K562 (cell line): Measurements from ENCODE around the gene PSMG3. TPM values are rescaled to one million over a fixed set of nuclear protein-coding genes. Genes with fewer than 3 reads are reported as not detected.

Source experiments
- ATAC-seq: fragments of 200-7000 bp; cut with Tn5 transposase; 3 replicates; pipeline ENCODE4 v1.9.1; 2020; ENCODE audit warnings: moderate library complexity
- BruUV-seq: library from RNA; stranded (reverse); fragments of 400-500 nt; replicated peaks from 2 replicates; lab custom pipeline; 2021; lab: Mats Ljungman, UMichigan
- CTCF ChIA-PET: fragments of 300-600 bp; formaldehyde crosslinking; extraction: SDS; loops from one replicate; lab custom pipeline; 2021; ENCODE audit warnings: low intra/inter-chr PET ratio; lab: Yijun Ruan, JAX
- POLR2A ChIA-PET: fragments of 300-600, 350-650 bp; sonication (Branson Sonifier 250); formaldehyde crosslinking; extraction: SDS; loops from one replicate; lab custom pipeline; 2021; ENCODE audit warnings: antibody characterized with exemption, inconsistent platforms; lab: Yijun Ruan, JAX
- DNase-seq, 4 experiments: peaks; one replicate each; pipeline versions ENCODE4 v3.0.0 to v3.0.0-alpha.2; 2011 to 2018; ENCODE audit warnings: low spot score in 3 of 4, mixed read lengths in 3 of 4; ENCODE audit errors: extremely low read depth in 1 of 4
- FAIRE-seq: peaks from 2 replicates; lab custom pipeline; 2011; peaks lifted over from hg19 to GRCh38; lab: Jason Lieb, UNC
- H2AFZ ChIP-seq: 2 replicates; pipeline ENCODE4 v1.6.0; 2011; ENCODE audit warnings: low read depth, low read length, control low read depth, inconsistent platforms
- H3K27ac ChIP-seq: fragments of 200-600 bp; 3 replicates; pipeline ENCODE4 v1.8.0; 2011; ENCODE audit warnings: low read depth, mild to moderate bottlenecking, control low read depth, inconsistent platforms, low read length, moderate library complexity, mixed read lengths; ENCODE audit errors: extremely low read depth
- H3K27me3 ChIP-seq, 2 experiments: fragments of 300-600 bp in 1 of 2; 2 replicates in 1 of 2; 3 replicates in 1 of 2; pipeline versions ENCODE4 v1.6.0 to v1.8.0; 2011; ENCODE audit warnings: inconsistent platforms in 2 of 2, low read length in 2 of 2, mild to moderate bottlenecking in 1 of 2, mixed read lengths in 1 of 2, moderate library complexity in 1 of 2; ENCODE audit not compliant: control insufficient read depth in 2 of 2, insufficient read depth in 2 of 2
- H3K36me3 ChIP-seq: fragments of 300-600 bp; 3 replicates; pipeline ENCODE4 v1.8.0; 2011; ENCODE audit warnings: mild to moderate bottlenecking, low read length, inconsistent platforms; ENCODE audit not compliant: control insufficient read depth, insufficient read depth
- H3K4me1 ChIP-seq, 2 experiments: fragments of 200-600 bp in 1 of 2; replicated peaks in 1 of 2; 2 replicates in 1 of 2; 3 replicates in 1 of 2; pipeline versions ENCODE4 v1.5.1 to v1.8.0; 2011; ENCODE audit warnings: inconsistent platforms in 2 of 2, low read length in 2 of 2, mild to moderate bottlenecking in 1 of 2, mixed read lengths in 1 of 2, moderate library complexity in 1 of 2; ENCODE audit not compliant: control insufficient read depth in 2 of 2, insufficient read depth in 2 of 2
- H3K4me2 ChIP-seq: 2 replicates; pipeline ENCODE4 v1.6.1; 2011; ENCODE audit warnings: low read length, control low read depth, inconsistent platforms, mixed read lengths; ENCODE audit not compliant: insufficient read depth
- H3K4me3 ChIP-seq: fragments of 200-600 bp; sonication (generic), shearing (Covaris generic); 2 replicates; pipeline ENCODE4 v1.5.1; 2016; ENCODE audit warnings: control low read depth, inconsistent platforms
- H3K79me2 ChIP-seq: fragments of 200-600 bp; 3 replicates; pipeline ENCODE4 v1.8.0; 2011; ENCODE audit warnings: low read length, inconsistent platforms; ENCODE audit not compliant: control insufficient read depth, insufficient read depth
- H3K9ac ChIP-seq, 2 experiments: 2 replicates each; pipeline versions ENCODE4 v1.6.0 to v1.6.1; 2011; ENCODE audit warnings: low read depth in 2 of 2, low read length in 2 of 2, control low read depth in 1 of 2, inconsistent platforms in 1 of 2, mild to moderate bottlenecking in 1 of 2, mixed read lengths in 1 of 2; ENCODE audit not compliant: insufficient read depth in 1 of 2
- H3K9me1 ChIP-seq: one replicate; pipeline ENCODE4 v1.6.0; 2011; ENCODE audit warnings: inconsistent platforms, mild to moderate bottlenecking, low read length, moderate library complexity; ENCODE audit not compliant: control insufficient read depth, insufficient read depth
- H3K9me3 ChIP-seq: replicated peaks from 2 replicates; pipeline ENCODE4 v1.5.1; 2011; ENCODE audit warnings: low read depth, low read length, inconsistent platforms; ENCODE audit not compliant: control insufficient read depth, insufficient read depth
- H4K20me1 ChIP-seq: replicated peaks from 2 replicates; pipeline ENCODE4 v1.6.1; 2011; ENCODE audit warnings: low read length, inconsistent platforms, mixed read lengths; ENCODE audit not compliant: control insufficient read depth, insufficient read depth
- ADNP ChIP-seq: fragments of 200-800 bp; sonication (Bioruptor generic); IDR thresholded peaks from 2 replicates; pipeline ENCODE4 v1.6.1; 2016; ENCODE audit warnings: missing genetic modification characterization, missing compliant biosample characterization
- ARID3B ChIP-seq: fragments of 250-450 bp; sonication (Bioruptor Pico); IDR thresholded peaks from 2 replicates; pipeline ENCODE4 v1.4.0; 2020; ENCODE audit warnings: borderline replicate concordance
- ETS1 ChIP-seq: conservative IDR thresholded peaks from 2 replicates; pipeline ENCODE4 v1.6.1; 2011; ENCODE audit warnings: low read depth, mild to moderate bottlenecking, low read length; ENCODE audit not compliant: control insufficient read depth
- FOXA3 ChIP-seq, 2 experiments: fragments of 450-650 bp in 1 of 2; sonication (generic) in 1 of 2; formaldehyde crosslinking; IDR thresholded peaks in 1 of 2; conservative IDR thresholded peaks in 1 of 2; 2 replicates each; pipeline versions ENCODE4 v1.4.0 to v1.8.0; 2020 to 2022; ENCODE audit warnings: mild to moderate bottlenecking in 2 of 2, missing genetic modification reagents in 1 of 2
- HDAC3 ChIP-seq: fragments of 450-650 bp; IDR thresholded peaks from 2 replicates; pipeline ENCODE4 v1.6.1; 2018; ENCODE audit warnings: borderline replicate concordance, mild to moderate bottlenecking, moderate library complexity; ENCODE audit not compliant: partially characterized antibody
- HMG20A ChIP-seq: fragments of 450-650 bp; formaldehyde crosslinking; conservative IDR thresholded peaks from 2 replicates; pipeline ENCODE4 v1.4.0; 2020; ENCODE audit warnings: mild to moderate bottlenecking, mixed read lengths
- HMGXB4 ChIP-seq: sonication (generic); formaldehyde crosslinking; IDR thresholded peaks from 2 replicates; pipeline ENCODE4 v1.8.1; 2023; ENCODE audit warnings: mild to moderate bottlenecking, missing genetic modification reagents
- MYBL2 ChIP-seq, 2 experiments: fragments of 450-650 bp in 1 of 2; sonication (generic) in 1 of 2; formaldehyde crosslinking in 1 of 2; IDR thresholded peaks; 2 replicates each; pipeline versions ENCODE4 v1.6.1 to v1.8.1; 2017 to 2022; ENCODE audit warnings: borderline replicate concordance in 1 of 2, inconsistent platforms in 1 of 2, low read depth in 1 of 2, mild to moderate bottlenecking in 1 of 2, missing genetic modification reagents in 1 of 2, moderate library complexity in 1 of 2
- NR0B1 ChIP-seq: fragments of 450-650 bp; IDR thresholded peaks from one replicate; pipeline ENCODE4 v1.6.1; 2018; ENCODE audit warnings: mild to moderate bottlenecking, moderate library complexity; ENCODE audit not compliant: partially characterized antibody
- RFX1 ChIP-seq: fragments of 450-650 bp; IDR thresholded peaks from 2 replicates; pipeline ENCODE4 v1.6.1; 2016; ENCODE audit warnings: mild to moderate bottlenecking, moderate library complexity
- SUPT5H ChIP-seq: fragments of 450-650 bp; IDR thresholded peaks from 2 replicates; pipeline ENCODE4 v1.6.1; 2016
- THRAP3 ChIP-seq: fragments of 450-650 bp; IDR thresholded peaks from 2 replicates; pipeline ENCODE4 v1.6.1; 2016; ENCODE audit warnings: mild to moderate bottlenecking, inconsistent platforms, borderline replicate concordance
- ZNF12 ChIP-seq: sonication (generic); formaldehyde crosslinking; IDR thresholded peaks from 2 replicates; pipeline ENCODE4 v1.4.0; 2020; ENCODE audit warnings: mild to moderate bottlenecking, missing genetic modification reagents
- ZNF395 ChIP-seq: fragments of 200-800 bp; sonication (Bioruptor generic); IDR thresholded peaks from 2 replicates; pipeline ENCODE4 v1.6.1; 2017; ENCODE audit warnings: missing genetic modification characterization, missing compliant biosample characterization
- WGBS: fragments of 100-300 bp; shearing (Covaris generic); methylation state at CpG from one replicate; pipeline ENCODE4 v1.1.6; 2016; ENCODE audit warnings: low coverage, mixed read lengths; ENCODE audit not compliant: insufficient coverage; ENCODE audit errors: missing lambda C conversion rate; 5-methylcytosine and 5-hydroxymethylcytosine counted together
- in situ Hi-C: fragments of 300-500 bp; cut with MboI; formaldehyde crosslinking; loops from 4 replicates; pipeline ENCODE4 v1.15.0; 2018; ENCODE audit warnings: inconsistent platforms, mixed read lengths
- intact Hi-C: fragments of 100-400 bp; cut with micrococcal nuclease; formaldehyde crosslinking; loops from 2 replicates; pipeline ENCODE4 v1.14.2; 2022
- polyA plus RNA-seq, 8 experiments: library from polyadenylated mRNA; depleted of rRNA in 4 of 8; stranded (reverse) in 5 of 8; unstranded in 3 of 8; fragments of >200 nt; fragmentation: Nextera tagmentation in 2 of 8; fragmentation: Illumina TruSeq in 1 of 8; extraction: Ambion mirVana in 2 of 8; extraction: Trizol in 1 of 8; gene quantifications; 2 replicates each; pipeline versions ENCODE4 v1.2.1 to v1.2.3, GENCODE V29; 2011 to 2014; ENCODE audit warnings: inconsistent platforms in 1 of 8, missing spikeins in 1 of 8
- total RNA-seq, 7 experiments: library from RNA; depleted of rRNA in 6 of 7; stranded (reverse); fragments of >200 nt in 6 of 7; fragmentation: Illumina TruSeq in 2 of 7; extraction: Trizol in 2 of 7; gene quantifications; 2 replicates each; pipeline versions ENCODE4 v1.2.1 to v1.2.3, GENCODE V29; 2011 to 2021; ENCODE audit warnings: low replicate concordance in 1 of 7

The PSMG3 gene
- total and polyA plus RNA-seq, 9 of the 15 experiments (the other 6 are each of a cell fraction or from before 2014, with no cell fraction given) = 34.8 to 122 (median 80.1) TPM

- H3K36me3 ChIP-seq = peaks cover 12% of the 10 kb centered on the region; the same call in 1 of the 3 replicates
- POLR2A ChIA-PET = no interaction called here
- H3K27me3 ChIP-seq = peaks cover 9 to 11% of the 10 kb centered on the region in 2 experiments; a peak in 4 of 5 replicates
- CTCF ChIA-PET = interaction anchor here (0.5 kb wide), 1 partner anchor 28 kb away, joined by 3 read pairs; no protein-coding TSS in a partner anchor
- ATAC-seq (no peak), FAIRE-seq (no peak), DNase-seq (peak in 2 of 4 experiments; percentile 79 to 82)
- peak overlapping the region; percentile 54 for H3K4me3 ChIP-seq
- BruUV-seq = no TSS peak
- H2AFZ ChIP-seq = no peak overlapping the region
- H3K9me3 ChIP-seq = no peaks in the 10 kb centered on the region
- 0 out of 2 replicates have a peak overlapping the region, but pooled peaks have one; percentile 55 for H3K4me2 ChIP-seq
- intact Hi-C loops = no loop called here
- in situ Hi-C loops = no loop called here
- peak overlapping the region; percentile 65 to 95; a peak in 3 of 4 replicates for H3K9ac ChIP-seq
- peaks cover 34 to 63% of the 10 kb centered on the region in 2 experiments for H3K4me1 ChIP-seq
- peaks cover 3% of the 10 kb centered on the region for H3K9me1 ChIP-seq
- H4K20me1 ChIP-seq = peaks cover 31% of the 10 kb centered on the region
- peaks cover 48% of the 10 kb centered on the region for H3K79me2 ChIP-seq
- 0% methylated on average over 16 of the region's 45 CpGs for whole genome bisulfite sequencing
- H3K27ac ChIP-seq = peak overlapping the region; percentile 59; the same call in 1 of the 3 replicates
- TF ChIP-seq RFX1 = no peak
- TF ChIP-seq THRAP3 = no peak
- TF ChIP-seq HMGXB4 = no peak
- TF ChIP-seq ARID3B (CRISPR knock-in tag) = no peak
- no peak for TF ChIP-seq NR0B1
- TF ChIP-seq SUPT5H = no peak
- TF ChIP-seq FOXA3 (CRISPR knock-in tag; conservative IDR thresholded peaks at IDR 0.05 in 1 of 2, IDR thresholded peaks at IDR 0.05 in 1 of 2) = no peak
- TF ChIP-seq HDAC3 = no peak
- no peak for TF ChIP-seq MYBL2 (IDR thresholded peaks at IDR 0.05; ENCODE audit: low read depth)
- no peak for TF ChIP-seq MYBL2 (CRISPR knock-in tag; IDR thresholded peaks at IDR 0.05; ENCODE audit: borderline replicate concordance)
- 0 out of 2 replicates have a peak, but pooled peaks have one; percentile 5 for TF ChIP-seq ETS1
- no peak for TF ChIP-seq HMG20A
- TF ChIP-seq ZNF395 (CRISPR knock-in tag) = no peak
- no peak for TF ChIP-seq ADNP
- no peak for TF ChIP-seq ZNF12 (CRISPR knock-in tag)
Measured at GRCh38 chr7:1530946-1531262, 38.9 kb downstream of the PSMG3 start.
